Heart left ventricle (tissue), 13 donors: Measurements from ENCODE around the gene MARVELD3.

Experiments used
- POLR2A ChIP-seq, 2 donors: fragments of 450-650 bp; IDR thresholded peaks; one replicate each; pipeline ENCODE4 v1.6.1; 2017; ENCODE audit warnings: antibody characterized with exemption in 2 of 2, mild to moderate bottlenecking in 2 of 2, moderate library complexity in 2 of 2
- TF ChIP-seq, protein P1 (sequence below), 12 donors: fragments of 200-600 bp; sonication (generic) in 4 of 12; IDR thresholded peaks; one replicate each; pipeline versions ENCODE4 v1.5.0 to v1.8.0; 2018 to 2022; ENCODE audit warnings: antibody characterized with exemption in 12 of 12, mild to moderate bottlenecking in 5 of 12
- donor health status: ischemic (EF 13 %, LVEDD 7.1; RV severe dilation, severe dysfunction).
- donor health status: DM: no; HTN: yes; CAD: no.
- donor health status: DM: no; HTN: no; CAD: no.
- donor health status: ischemic (EF 25% LVEDD 6.9; RV normal size, moderate dysfunction).
- donor health status: ischemic (EF 25% LVEDD 5.7; RV mildly dilated, moderate dysfunction).
- donor health status: ischemic (EF 35%, LVEDD 5.7; RV mildly dilated, moderate dysfunction).
- donor health status: nonischemic (EF 11% LVEDD 7.7; RV severe dilation, severe dysfunction).
- donor health status: DM: yes; HTN: yes; CAD: no.
- donor health status: PGD.
- donor health status: ischemic (EF 29% LVEDD 5.4; RV normal size, mild dysfunction).
- donor health status: nonischemic (EF 23%, LVEDD 6.1; RV moderate dilation, normal function).

DNA sequence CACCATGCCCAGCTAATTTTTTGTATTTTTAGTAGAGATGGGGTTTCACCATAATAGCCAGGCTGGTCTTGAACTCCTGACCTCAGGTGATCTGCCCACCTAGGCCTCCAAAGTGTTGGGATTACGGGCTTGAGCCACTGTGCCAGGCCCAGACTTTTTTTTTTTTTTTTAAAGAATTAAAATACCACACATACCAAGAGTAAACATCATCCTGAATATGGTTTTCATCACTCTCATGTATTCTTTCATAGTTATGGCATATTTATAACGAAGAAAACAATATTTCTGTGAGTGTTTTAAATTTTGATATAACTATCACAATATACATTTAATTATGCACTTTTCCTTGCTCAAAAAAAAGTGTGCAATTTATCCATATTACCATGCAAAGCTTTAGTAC, 48.2 kb downstream of the MARVELD3 start:
- no peak for TF ChIP-seq POLR2A (IDR thresholded peaks at IDR 0.05)
- TF ChIP-seq, protein P1, sequence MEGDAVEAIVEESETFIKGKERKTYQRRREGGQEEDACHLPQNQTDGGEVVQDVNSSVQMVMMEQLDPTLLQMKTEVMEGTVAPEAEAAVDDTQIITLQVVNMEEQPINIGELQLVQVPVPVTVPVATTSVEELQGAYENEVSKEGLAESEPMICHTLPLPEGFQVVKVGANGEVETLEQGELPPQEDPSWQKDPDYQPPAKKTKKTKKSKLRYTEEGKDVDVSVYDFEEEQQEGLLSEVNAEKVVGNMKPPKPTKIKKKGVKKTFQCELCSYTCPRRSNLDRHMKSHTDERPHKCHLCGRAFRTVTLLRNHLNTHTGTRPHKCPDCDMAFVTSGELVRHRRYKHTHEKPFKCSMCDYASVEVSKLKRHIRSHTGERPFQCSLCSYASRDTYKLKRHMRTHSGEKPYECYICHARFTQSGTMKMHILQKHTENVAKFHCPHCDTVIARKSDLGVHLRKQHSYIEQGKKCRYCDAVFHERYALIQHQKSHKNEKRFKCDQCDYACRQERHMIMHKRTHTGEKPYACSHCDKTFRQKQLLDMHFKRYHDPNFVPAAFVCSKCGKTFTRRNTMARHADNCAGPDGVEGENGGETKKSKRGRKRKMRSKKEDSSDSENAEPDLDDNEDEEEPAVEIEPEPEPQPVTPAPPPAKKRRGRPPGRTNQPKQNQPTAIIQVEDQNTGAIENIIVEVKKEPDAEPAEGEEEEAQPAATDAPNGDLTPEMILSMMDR (IDR thresholded peaks at IDR 0.05) = no peak
